KBM-7 (cell line): Measurements from ENCODE around the gene AHI1.
"Not testable (repeated sequence)": the region's sequence is repeated elsewhere in the genome, so short reads cannot be mapped to it uniquely, and the experiment has no call there.

Experiments
- DNase-seq: peaks from one replicate; pipeline ENCODE4 v3.0.0-alpha.2; 2015
- in situ Hi-C: fragments of 300-500 bp; cut with MboI; formaldehyde crosslinking; loops from 2 replicates; pipeline ENCODE4 v1.14.3; 2020; ENCODE audit warnings: low sequenced_read_pairs, low pct_unique_long_range_greater_than_20kb, mixed read lengths

AHI1 gene

GRCh38 chr6:135257631-135258405, 239.7 kb downstream of the AHI1 start:
- no peak for DNase-seq

GRCh38 chr6:135256866-135257265, 240.7 kb downstream of the AHI1 start:
- in situ Hi-C loops = no loop called here
- no peak for DNase-seq

More at GRCh38 chr6:135257631-135258405, 239.7 kb downstream of the AHI1 start:
- in situ Hi-C loops = no loop called here

- in situ Hi-C loops = no loop called here
- no peak for DNase-seq
Observed at GRCh38 chr6:135254471-135254870, 243.1 kb downstream of the AHI1 start.

GRCh38 chr6:135251498-135252441, 245.8 kb downstream of the AHI1 start:
- peak; percentile 48 for DNase-seq
- in situ Hi-C loops = no loop called here

- DNase-seq = no peak
- in situ Hi-C loops = no loop called here
Observed at GRCh38 chr6:135250751-135251497, 246.6 kb downstream of the AHI1 start.

GRCh38 chr6:135250234-135250633, 247.3 kb downstream of the AHI1 start:
- in situ Hi-C loops = no loop called here
- peak; percentile 67 for DNase-seq

- in situ Hi-C loops, DNase-seq: not testable (repeated sequence)
Observed at GRCh38 chr6:135246412-135247012, 251.0 kb downstream of the AHI1 start.

- in situ Hi-C loops = no loop called here
- no peak for DNase-seq
Observed at GRCh38 chr6:135244805-135245204, 252.7 kb downstream of the AHI1 start.

- in situ Hi-C loops = no loop called here
- DNase-seq = no peak
Observed at GRCh38 chr6:135243871-135244796, 253.4 kb downstream of the AHI1 start.

- DNase-seq = no peak
- in situ Hi-C loops = no loop called here
Observed at GRCh38 chr6:135240711-135241110, 256.8 kb downstream of the AHI1 start.

- in situ Hi-C loops = no loop called here
- DNase-seq = no peak
Observed at GRCh38 chr6:135236732-135237131, 260.8 kb downstream of the AHI1 start.

- in situ Hi-C loops = no loop called here
- no peak for DNase-seq
Observed at GRCh38 chr6:135236319-135236718, 261.2 kb downstream of the AHI1 start.

- in situ Hi-C loops = no loop called here
- DNase-seq = peak; percentile 27
Observed at GRCh38 chr6:135235716-135236115, 261.8 kb downstream of the AHI1 start.

GRCh38 chr6:135234492-135234780, 263.1 kb downstream of the AHI1 start:
- DNase-seq = no peak
- in situ Hi-C loops = no loop called here

- DNase-seq = peak; percentile 51
- in situ Hi-C loops = no loop called here
Observed at GRCh38 chr6:135233686-135234491, 263.7 kb downstream of the AHI1 start.
